Mesothelial cell of epicardium (in vitro differentiated cells): ENCODE data around the gene PRODH2. TPM values are rescaled to one million over a fixed set of nuclear protein-coding genes. Genes with fewer than 3 reads are reported as not detected.

Experiments used
- DNase-seq, 2 experiments: peaks; one replicate each; pipeline ENCODE4 v3.0.0; 2021; ENCODE audit warnings: low spot score in 2 of 2; ENCODE audit not compliant: unreplicated experiment in 2 of 2
- H3K27ac Mint-ChIP-seq: 2 replicates; pipeline ENCODE4 v1.8.0; 2021; ENCODE audit warnings: mixed read lengths
- H3K27me3 Mint-ChIP-seq: 2 replicates; pipeline ENCODE4 v1.8.0; 2021; ENCODE audit warnings: low read depth, mixed read lengths
- H3K36me3 Mint-ChIP-seq: 2 replicates; pipeline ENCODE4 v1.8.0; 2021; ENCODE audit warnings: mixed read lengths
- H3K4me1 Mint-ChIP-seq: 2 replicates; pipeline ENCODE4 v1.8.0; 2021; ENCODE audit warnings: mixed read lengths
- H3K4me3 Mint-ChIP-seq: 2 replicates; pipeline ENCODE4 v1.8.0; 2021; ENCODE audit warnings: mild to moderate bottlenecking, moderate library complexity, mixed read lengths
- H3K9me3 Mint-ChIP-seq: 2 replicates; pipeline ENCODE4 v1.8.0; 2021; ENCODE audit warnings: mixed read lengths
- CTCF ChIP-seq: fragments of 200-600 bp; sonication (generic); IDR thresholded peaks from one replicate; pipeline ENCODE4 v1.5.0; 2021; ENCODE audit warnings: antibody characterized with exemption; ENCODE audit not compliant: unreplicated experiment
- total RNA-seq: library from RNA; stranded (reverse); gene quantifications from 3 replicates; pipeline ENCODE4 v1.2.1, GENCODE V29; 2021

PRODH2 gene
- total RNA-seq, 1 donor from 2014 or later, result not detected

- H3K9me3 Mint-ChIP-seq, result no peaks in the 10 kb centered on the region
- H3K27me3 Mint-ChIP-seq, result peaks cover 4% of the 10 kb centered on the region
- H3K36me3 Mint-ChIP-seq, result peaks cover 11% of the 10 kb centered on the region
- no peak overlapping the region for H3K4me3 Mint-ChIP-seq
- DNase-seq, result no peak
- TF ChIP-seq CTCF, result no peak
- H3K27ac Mint-ChIP-seq, result no peak overlapping the region
- H3K4me1 Mint-ChIP-seq, result no peaks in the 10 kb centered on the region
These were observed 25.3 kb downstream of the PRODH2 start for GRCh38 chr19:35787227-35787799.

GRCh38 chr19:35786299-35787160 lies 26.1 kb downstream of the PRODH2 start:
- Mint-ChIP-seq H3K36me3 (peaks cover 13% of the 10 kb centered on the region), H3K4me3 (no peak overlapping the region), H3K27ac (no peak overlapping the region), H3K4me1 (no peaks in the 10 kb centered on the region), H3K9me3 (no peaks in the 10 kb centered on the region), H3K27me3 (peaks cover 4% of the 10 kb centered on the region)
- no peak for TF ChIP-seq CTCF
- DNase-seq, result no peak

- H3K9me3 Mint-ChIP-seq, result no peaks in the 10 kb centered on the region
These were observed 27.4 kb downstream of the PRODH2 start for GRCh38 chr19:35785339-35785627.

GRCh38 chr19:35784503-35785338 lies 27.9 kb downstream of the PRODH2 start:
- TF ChIP-seq CTCF, result no peak
- DNase-seq, result no peak
- Mint-ChIP-seq H3K4me3 (no peak overlapping the region), H3K4me1 (no peaks in the 10 kb centered on the region), H3K9me3 (no peaks in the 10 kb centered on the region), H3K27me3 (peaks cover 4% of the 10 kb centered on the region), H3K27ac (no peak overlapping the region), H3K36me3 (peaks cover 18% of the 10 kb centered on the region)

More at GRCh38 chr19:35785339-35785627, 27.4 kb downstream of the PRODH2 start:
- Mint-ChIP-seq H3K27me3 (peaks cover 4% of the 10 kb centered on the region), H3K36me3 (peaks cover 18% of the 10 kb centered on the region), H3K4me1 (no peaks in the 10 kb centered on the region), H3K4me3 (no peak overlapping the region), H3K27ac (no peak overlapping the region)
- DNase-seq, result no peak
- no peak for TF ChIP-seq CTCF

GRCh38 chr19:35783469-35784434 lies 28.9 kb downstream of the PRODH2 start:
- Mint-ChIP-seq H3K9me3 (no peaks in the 10 kb centered on the region), H3K36me3 (peaks cover 18% of the 10 kb centered on the region), H3K4me1 (no peaks in the 10 kb centered on the region), H3K27ac (no peak overlapping the region), H3K27me3 (peaks cover 4% of the 10 kb centered on the region), H3K4me3 (no peak overlapping the region)
- no peak for DNase-seq
- no peak for TF ChIP-seq CTCF
